Measurements from ENCODE around the gene ITIH1. TPM values are rescaled to one million over a fixed set of nuclear protein-coding genes. Genes with fewer than 3 reads are reported as not detected.
"Not testable (repeated sequence)": the region's sequence is repeated elsewhere in the genome, so short reads cannot be mapped to it uniquely, and the experiment has no call there.

Gene ITIH1
- polyA plus RNA-seq, 1 donor, result not detected

DNA sequence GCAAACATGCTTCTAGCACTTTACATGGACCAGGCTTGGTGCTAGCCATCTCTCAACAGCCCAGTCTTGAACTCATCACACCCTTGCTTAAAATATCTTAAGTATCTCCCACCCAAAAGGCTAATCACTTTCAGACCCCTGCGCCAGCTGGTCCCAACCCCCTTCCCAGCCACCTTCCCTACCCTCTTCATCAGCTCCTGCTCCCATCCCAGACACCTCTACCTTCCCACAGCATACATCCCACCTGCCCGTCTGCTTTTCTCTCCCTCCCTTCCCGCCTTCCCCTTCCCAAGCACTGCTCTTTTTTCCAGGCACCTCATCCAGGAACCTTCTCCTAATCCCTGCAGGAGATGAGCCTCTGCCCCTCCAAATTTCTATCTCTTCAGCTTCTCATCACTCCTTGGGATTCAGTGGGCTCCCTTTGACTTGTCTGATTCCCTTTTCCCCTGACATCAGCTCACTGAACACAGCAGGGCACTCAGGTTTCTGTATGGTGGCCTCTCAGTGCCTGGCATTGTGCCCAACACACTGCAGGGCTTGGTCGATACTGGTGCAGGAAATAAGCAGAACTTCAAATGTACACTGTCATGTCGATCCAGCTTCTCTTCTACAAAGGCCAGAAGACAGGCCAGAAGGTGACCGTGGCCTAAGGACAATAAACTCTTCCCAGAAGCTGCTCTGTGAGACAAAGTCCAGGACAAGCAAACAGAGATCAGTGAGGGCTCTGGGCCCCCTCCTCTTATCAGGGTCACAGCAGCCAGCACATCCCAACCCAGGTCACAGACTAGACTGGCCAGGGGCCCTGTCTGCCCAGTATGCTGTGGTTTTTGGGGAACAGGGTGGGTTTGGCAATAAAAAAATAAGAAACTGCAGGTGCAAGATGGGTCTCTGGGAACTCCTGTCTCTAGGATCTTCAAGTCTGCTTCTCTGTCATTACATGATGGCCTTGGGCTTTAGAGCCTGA, 2.2 kb upstream of the ITIH1 start:
- DNase-seq, result no peak

DNA sequence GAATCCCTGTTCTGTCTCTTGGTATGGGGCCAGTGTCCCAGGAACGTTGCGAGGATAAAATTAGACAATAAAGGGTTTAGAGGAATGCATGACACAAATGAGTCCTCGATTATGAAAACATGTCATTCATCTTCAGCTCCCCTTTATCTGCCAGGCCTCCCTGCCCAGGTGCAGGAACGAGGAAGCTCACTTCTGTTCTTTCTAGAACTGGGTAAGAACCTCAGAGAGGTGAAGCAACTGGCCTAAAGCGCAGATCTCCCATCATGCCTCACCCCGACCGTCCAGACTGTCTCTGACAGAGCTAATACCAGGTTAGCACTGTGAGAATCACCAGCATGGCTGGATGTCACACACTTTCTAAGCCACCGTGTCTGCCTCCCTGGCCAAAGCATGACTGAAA, 1.5 kb upstream of the ITIH1 start:
- DNase-seq, result no peak

DNA sequence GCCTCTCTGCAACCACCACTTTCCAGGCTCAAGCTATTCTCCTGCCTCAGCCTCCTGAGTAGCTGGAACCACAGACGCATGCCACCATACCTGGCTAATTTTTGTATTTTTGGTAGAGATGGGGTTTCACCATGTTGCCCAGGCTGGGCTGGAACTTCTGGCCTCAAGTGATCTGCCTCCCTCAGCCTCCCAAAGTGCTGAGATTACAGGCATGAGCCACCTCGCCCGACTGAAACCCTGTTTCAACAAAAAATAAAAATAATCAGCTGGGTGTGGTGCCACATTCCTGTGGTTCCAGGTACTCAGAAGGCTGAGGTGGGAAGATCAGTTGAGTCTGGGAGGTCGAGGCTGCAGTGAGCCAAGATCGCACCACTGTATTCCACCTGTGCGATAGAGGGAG, 913 bp upstream of the ITIH1 start:
- DNase-seq, result not testable (repeated sequence)

DNA sequence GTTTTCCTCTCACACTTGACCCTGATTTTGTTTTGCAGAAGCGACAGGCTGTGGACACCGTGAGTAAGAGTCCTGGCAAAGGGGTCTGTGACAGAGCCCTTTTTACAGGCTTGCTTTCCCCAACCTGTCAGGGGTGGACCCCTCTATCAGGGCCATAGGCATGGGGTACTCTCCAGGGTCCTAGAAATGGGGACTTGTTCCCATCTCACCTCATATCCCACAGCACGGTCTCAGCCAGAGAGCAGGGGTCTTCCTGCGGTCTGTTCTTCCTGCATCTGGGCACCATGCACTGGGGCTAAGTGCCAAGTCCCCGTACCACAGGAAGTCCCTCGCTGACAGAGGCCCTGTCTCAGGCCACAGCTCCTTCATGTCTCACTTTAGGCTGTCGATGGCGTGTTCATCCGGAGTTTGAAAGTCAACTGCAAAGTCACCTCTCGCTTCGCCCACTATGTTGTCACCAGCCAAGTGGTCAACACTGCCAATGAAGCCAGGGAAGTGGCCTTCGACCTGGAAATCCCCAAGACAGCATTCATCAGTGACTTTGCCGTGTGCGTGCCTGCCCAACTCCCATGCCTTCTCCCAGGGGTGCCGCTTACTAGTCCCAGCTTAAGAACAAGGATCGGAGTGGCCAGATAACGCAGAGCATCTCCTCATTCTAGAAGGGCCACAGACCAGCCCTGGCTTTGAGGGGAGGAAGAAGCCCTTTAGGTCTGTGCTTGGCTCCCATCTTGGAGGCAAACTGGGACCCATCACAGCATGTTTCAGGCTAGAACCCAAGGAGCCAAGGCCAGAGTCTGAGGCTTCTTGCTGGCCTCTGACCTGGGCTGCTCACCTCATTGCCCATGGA, 783 bp downstream of the ITIH1 start:
- DNase-seq, result no peak

- DNase-seq, result no peak
Measured at GRCh38 chr3:52779011-52779836, 1.8 kb downstream of the ITIH1 start.

- DNase-seq, result no peak
Measured at GRCh38 chr3:52779837-52780585, 2.6 kb downstream of the ITIH1 start.

DNA sequence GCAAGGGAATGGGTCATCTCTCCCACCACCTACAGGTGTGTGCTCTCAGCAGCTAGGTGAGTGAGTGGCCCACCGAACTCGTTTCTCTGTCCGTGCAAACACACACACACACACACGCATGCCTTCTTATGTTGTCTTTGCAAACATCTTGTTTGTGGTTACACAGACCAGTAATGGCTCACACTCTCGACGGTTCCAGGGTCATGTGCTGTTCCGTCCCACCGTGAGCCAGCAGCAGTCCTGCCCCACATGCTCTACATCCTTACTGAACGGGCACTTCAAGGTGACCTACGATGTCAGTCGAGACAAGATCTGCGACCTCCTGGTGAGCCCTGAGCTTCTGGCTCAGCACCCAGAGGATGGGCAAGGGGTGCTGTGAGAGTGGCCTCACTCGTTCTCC, 4.3 kb downstream of the ITIH1 start:
- DNase-seq, result no peak

DNA sequence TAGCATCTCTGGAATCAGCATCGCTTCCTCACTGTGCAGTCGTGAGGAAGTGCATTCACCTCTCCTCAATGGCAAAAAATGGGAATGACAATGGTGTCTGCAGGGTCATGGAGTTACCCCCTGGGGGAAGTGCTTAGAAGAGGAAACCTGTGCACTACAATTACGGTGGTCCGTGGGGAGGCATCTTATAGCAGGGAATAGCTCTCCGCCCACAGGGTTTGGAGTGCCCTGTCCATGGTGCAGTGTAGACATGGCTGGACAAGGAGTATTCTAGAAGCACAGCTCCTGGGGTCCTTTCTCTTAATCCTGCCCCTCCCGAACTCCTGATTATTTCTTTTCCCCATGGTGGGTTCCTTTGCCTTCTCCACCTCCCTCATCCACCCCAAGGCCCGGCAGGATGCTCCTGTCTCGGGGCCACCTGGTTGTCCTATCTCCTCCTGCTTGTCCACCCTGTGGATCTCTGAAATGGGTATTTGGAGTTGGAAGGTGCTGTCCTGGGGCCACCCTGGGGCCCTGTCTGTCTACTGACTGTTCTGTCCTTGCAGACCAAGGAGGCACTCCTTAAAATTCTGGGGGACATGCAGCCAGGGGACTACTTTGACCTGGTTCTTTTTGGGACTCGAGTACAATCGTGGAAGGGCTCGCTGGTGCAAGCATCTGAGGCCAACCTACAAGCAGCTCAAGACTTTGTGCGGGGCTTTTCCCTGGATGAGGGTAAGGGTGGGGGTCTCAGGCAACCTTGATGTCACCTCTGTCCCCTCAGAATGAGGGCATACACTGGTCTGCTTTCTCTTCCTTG, 5.2 kb downstream of the ITIH1 start:
- DNase-seq, result no peak

- no peak for DNase-seq
Measured at GRCh38 chr3:52783211-52783555, 5.8 kb downstream of the ITIH1 start.

GRCh38 chr3:52784021-52784621, 6.7 kb downstream of the ITIH1 start:
- DNase-seq, result no peak

- DNase-seq, result no peak
Measured at GRCh38 chr3:52784931-52785590, 7.7 kb downstream of the ITIH1 start.

DNA sequence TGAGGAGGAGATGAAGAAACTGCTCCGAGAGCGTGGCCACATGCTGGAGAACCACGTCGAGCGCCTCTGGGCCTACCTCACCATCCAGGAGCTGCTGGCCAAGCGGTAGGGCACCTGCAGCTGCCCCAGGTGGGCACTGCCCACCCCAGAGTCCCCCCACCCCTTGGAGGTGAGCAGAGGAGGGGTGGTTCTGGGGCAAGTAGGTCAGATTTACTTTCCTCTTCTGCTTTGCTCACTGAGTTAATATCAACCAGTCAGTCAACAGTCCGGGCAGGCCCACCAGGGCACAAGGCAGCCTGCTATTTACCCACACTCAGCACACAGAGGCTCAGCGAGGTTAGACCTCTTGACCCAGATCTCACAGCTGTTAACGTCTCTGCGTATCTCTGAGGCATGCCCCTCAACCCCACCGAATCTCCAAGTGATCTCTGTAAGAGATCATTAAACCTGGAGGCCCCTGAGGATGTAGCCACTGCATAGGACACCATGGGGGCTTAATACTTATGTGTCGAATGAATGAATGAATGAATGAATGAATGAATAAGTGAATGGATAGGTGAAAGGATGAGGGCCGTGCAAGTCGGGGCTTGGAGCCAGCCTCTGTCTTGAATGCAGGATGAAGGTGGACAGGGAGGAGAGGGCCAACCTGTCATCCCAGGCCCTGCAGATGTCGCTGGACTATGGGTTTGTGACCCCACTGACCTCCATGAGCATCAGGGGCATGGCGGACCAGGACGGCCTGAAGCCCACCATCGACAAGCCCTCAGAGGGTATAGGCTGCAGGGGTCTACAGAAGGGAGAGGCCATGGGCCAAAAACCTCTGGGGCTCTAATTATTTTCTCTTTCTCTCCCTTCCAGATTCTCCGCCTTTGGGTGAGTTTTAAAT, 9.2 kb downstream of the ITIH1 start:
- no peak for DNase-seq

DNA sequence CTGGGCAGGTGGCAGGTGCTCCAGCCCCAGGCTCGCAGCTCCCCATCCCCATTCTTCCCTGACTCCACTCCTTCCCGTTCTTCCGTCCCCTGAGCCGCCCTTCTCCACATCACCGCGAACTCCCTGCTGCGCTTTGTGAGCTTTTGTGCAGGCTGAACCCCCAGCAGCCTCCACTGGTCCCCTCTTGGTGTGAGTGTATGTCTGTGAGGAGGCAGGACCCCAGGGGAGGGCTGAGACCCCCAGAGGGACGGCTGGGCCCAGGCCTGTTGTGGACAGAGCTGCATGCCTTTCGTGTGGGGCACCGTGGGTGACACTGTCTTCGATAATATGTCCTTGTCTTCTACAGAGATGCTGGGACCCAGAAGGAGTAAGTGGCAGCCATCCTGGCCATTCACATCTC, 9.8 kb downstream of the ITIH1 start:
- DNase-seq, result no peak

DNA sequence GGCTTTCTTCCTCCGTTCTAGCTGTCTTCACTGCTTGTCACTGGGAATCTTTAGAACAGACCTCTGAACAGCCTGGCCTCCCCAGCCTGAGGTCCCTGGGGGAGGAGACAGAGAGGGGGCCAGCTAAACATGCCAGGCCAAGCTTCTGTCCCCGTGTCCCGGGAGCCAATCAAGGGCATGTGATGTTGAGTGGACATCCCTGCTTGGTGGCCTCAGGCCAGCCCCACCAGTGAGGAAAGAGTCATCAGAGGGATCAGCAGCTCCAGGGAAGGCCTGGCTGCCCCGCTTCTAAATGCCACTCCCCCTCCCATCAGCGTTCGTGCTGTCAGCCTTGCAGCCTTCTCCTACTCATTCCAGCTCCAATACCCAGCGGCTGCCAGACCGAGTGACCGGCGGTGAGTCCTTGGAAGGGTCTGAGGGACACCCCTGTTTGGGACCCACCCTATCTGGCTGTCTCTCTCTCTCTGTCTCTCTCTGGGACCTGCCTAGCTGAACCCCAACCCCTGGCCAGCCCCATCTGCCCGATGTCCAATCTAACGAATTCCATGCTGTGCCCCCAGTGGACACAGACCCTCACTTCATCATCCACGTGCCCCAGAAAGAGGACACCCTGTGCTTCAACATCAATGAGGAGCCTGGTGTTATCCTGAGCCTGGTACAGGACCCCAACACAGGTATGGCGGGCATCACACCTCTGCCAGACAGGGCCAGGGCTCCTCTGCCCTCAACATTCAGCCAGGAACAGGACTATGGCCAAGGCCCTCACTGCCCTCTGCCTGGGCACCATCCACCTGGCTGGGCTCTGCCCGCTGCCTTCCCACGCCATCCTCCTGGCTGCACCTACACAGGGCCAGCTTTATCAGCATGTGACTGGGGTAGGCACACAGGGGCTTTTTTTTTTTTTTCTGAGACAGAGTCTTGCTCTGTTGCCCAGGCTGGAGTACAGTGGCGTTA, 10.6 kb downstream of the ITIH1 start:
- DNase-seq, result no peak

DNA sequence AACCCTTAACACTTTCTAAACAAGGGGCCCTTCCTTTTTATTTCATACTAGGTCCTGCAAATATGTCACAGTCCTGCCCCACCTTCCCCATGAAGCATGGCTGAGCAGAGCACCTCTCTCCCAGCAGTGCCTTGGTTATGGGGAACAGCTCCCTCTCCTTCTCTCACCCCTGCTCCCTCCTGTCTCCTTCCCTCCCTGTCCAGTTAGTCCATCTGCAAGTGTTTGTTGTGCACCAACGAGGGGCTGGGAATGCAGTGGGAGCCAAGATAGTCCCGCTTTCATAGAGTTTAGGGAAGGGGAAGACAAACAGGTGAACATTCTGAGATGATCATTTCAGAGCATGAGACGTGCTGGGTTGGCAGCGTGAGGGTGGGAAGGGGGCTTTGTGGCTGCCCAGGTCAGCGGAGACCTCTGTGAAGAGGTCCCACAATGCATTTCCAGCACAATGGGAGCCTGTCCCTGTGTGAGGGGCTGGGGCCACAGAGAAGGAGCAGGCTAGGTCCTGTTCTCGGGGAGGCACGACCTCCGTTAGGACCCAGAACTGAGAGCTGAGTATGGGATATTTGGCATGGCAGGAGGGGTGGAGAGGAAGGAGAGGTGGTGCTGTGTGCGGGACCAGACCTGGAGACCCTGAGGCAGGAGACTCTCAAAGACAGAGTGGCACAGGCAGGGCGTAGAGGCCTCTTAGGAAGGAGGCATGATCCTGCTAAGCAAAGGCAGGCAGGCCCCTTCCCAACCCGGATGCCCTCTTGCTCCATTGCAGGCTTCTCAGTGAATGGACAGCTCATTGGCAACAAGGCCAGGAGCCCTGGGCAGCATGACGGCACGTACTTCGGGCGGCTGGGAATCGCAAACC, 11.7 kb downstream of the ITIH1 start:
- DNase-seq, result no peak

- DNase-seq, result no peak
Measured at GRCh38 chr3:52789746-52790040, 12.3 kb downstream of the ITIH1 start.

DNA sequence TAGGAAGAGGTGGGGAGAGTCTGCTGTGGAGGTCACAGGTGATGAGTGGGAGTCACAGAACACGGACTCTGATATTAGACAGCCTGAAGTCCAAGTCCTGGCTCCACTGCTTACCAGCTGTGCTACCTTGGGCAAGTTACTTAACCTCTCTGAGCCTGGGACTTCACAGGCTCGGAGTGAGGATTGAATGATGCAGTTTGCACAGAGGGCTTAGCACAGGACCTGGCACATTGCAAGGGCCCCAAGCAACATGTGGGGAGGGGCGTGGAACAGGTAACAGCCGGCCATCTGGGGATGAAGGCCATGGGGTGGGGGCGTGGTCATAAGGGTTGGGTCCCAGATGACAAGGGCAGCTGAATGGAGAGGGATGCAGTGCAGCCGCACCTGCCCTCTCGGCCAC, 12.9 kb downstream of the ITIH1 start:
- DNase-seq, result no peak
